Liver (tissue), 9 donors: Measurements from ENCODE around the gene RAD51AP2. TPM values are rescaled to one million over a fixed set of nuclear protein-coding genes. Genes with fewer than 3 reads are reported as not detected.
A peak's percentile ranks its signal among the peaks of the same experiment; 100 is the strongest.

Source experiments
- DNase-seq: peaks from one replicate; pipeline ENCODE4 v3.0.0-alpha.2; 2017; ENCODE audit warnings: low spot score
- H3K27ac ChIP-seq, 2 donors: one replicate each; pipeline ENCODE4 v1.7.0; 2013; ENCODE audit warnings: inconsistent platforms in 2 of 2, low read length in 2 of 2, control low read depth in 1 of 2, low read depth in 1 of 2, mild to moderate bottlenecking in 1 of 2
- H3K27me3 ChIP-seq, 4 donors: one replicate each; pipeline versions ENCODE4 v1.6.1 to v1.7.0; 2013; ENCODE audit warnings: low read length in 3 of 4, inconsistent platforms in 1 of 4, mild to moderate bottlenecking in 1 of 4, moderate library complexity in 1 of 4; ENCODE audit not compliant: control insufficient read depth in 4 of 4, insufficient read depth in 4 of 4
- H3K36me3 ChIP-seq, 4 donors: one replicate each; pipeline versions ENCODE4 v1.6.1 to v1.7.0; 2013; ENCODE audit warnings: low read length in 3 of 4, mild to moderate bottlenecking in 3 of 4, low read depth in 1 of 4, moderate library complexity in 1 of 4; ENCODE audit not compliant: control insufficient read depth in 4 of 4, insufficient read depth in 3 of 4
- H3K4me1 ChIP-seq, 4 donors: one replicate each; pipeline versions ENCODE4 v1.6.1 to v1.7.0; 2013; ENCODE audit warnings: low read length in 3 of 4, mild to moderate bottlenecking in 3 of 4, moderate library complexity in 1 of 4; ENCODE audit not compliant: control insufficient read depth in 4 of 4, insufficient read depth in 4 of 4
- H3K4me3 ChIP-seq, 3 donors: one replicate each; pipeline versions ENCODE4 v1.6.1 to v1.7.0; 2013; ENCODE audit warnings: low read length in 3 of 3, control low read depth in 1 of 3, low read depth in 1 of 3, mild to moderate bottlenecking in 1 of 3
- H3K9ac ChIP-seq, 2 donors: one replicate each; pipeline ENCODE4 v1.7.0; 2013; ENCODE audit warnings: low read length in 2 of 2, mild to moderate bottlenecking in 2 of 2, moderate library complexity in 2 of 2, control low read depth in 1 of 2, low read depth in 1 of 2
- H3K9me3 ChIP-seq, 4 donors: one replicate each; pipeline versions ENCODE4 v1.6.1 to v1.7.0; 2013; ENCODE audit warnings: low read length in 3 of 4; ENCODE audit not compliant: control insufficient read depth in 4 of 4
- ATF3 ChIP-seq: IDR thresholded peaks from 2 replicates; pipeline ENCODE4 v1.6.1; 2016; ENCODE audit warnings: antibody characterized with exemption
- CTCF ChIP-seq: fragments of 150-350 bp; IDR thresholded peaks from 2 replicates; pipeline ENCODE4 v1.5.1; 2017; ENCODE audit warnings: improper control_type of control experiment, low read depth, low read length; ENCODE audit not compliant: missing input control
- EGR1 ChIP-seq, 2 donors: IDR thresholded peaks; 2 replicates each; pipeline ENCODE4 v1.6.1; 2016 to 2018; ENCODE audit warnings: antibody characterized with exemption in 2 of 2, low read depth in 2 of 2
- FOXA1 ChIP-seq: IDR thresholded peaks from 2 replicates; pipeline ENCODE4 v1.6.1; 2016; ENCODE audit warnings: antibody characterized with exemption
- FOXA2 ChIP-seq: IDR thresholded peaks from 2 replicates; pipeline ENCODE4 v1.6.1; 2016; ENCODE audit warnings: antibody characterized with exemption
- GABPA ChIP-seq, 2 donors: IDR thresholded peaks in 1 of 2; conservative IDR thresholded peaks in 1 of 2; 2 replicates each; pipeline ENCODE4 v1.6.1; 2016; ENCODE audit warnings: antibody characterized with exemption in 2 of 2, mild to moderate bottlenecking in 1 of 2, moderate library complexity in 1 of 2
- HNF4A ChIP-seq, 2 donors: conservative IDR thresholded peaks; 2 replicates each; pipeline ENCODE4 v1.6.1; 2016; ENCODE audit warnings: antibody characterized with exemption in 2 of 2, mild to moderate bottlenecking in 2 of 2
- HNF4G ChIP-seq: IDR thresholded peaks from 2 replicates; pipeline ENCODE4 v1.6.1; 2016; ENCODE audit warnings: antibody characterized with exemption
- JUND ChIP-seq, 2 donors: IDR thresholded peaks; 2 replicates each; pipeline ENCODE4 v1.6.1; 2016; ENCODE audit warnings: antibody characterized with exemption in 2 of 2
- MAX ChIP-seq: IDR thresholded peaks from 2 replicates; pipeline ENCODE4 v1.6.1; 2016; ENCODE audit warnings: antibody characterized with exemption
- NR2F2 ChIP-seq: IDR thresholded peaks from 2 replicates; pipeline ENCODE4 v1.6.1; 2016; ENCODE audit warnings: antibody characterized with exemption
- RAD21 ChIP-seq, 2 donors: IDR thresholded peaks; 2 replicates each; pipeline ENCODE4 v1.6.1; 2016; ENCODE audit warnings: antibody characterized with exemption in 2 of 2, mild to moderate bottlenecking in 2 of 2
- REST ChIP-seq: IDR thresholded peaks from 2 replicates; pipeline ENCODE4 v1.6.1; 2016; ENCODE audit warnings: antibody characterized with exemption, mild to moderate bottlenecking
- RXRA ChIP-seq, 2 donors: IDR thresholded peaks; 2 replicates each; pipeline ENCODE4 v1.6.1; 2017 to 2018; ENCODE audit warnings: antibody characterized with exemption in 2 of 2, mild to moderate bottlenecking in 1 of 2
- SP1 ChIP-seq: IDR thresholded peaks from 2 replicates; pipeline ENCODE4 v1.6.1; 2018; ENCODE audit warnings: antibody characterized with exemption, mild to moderate bottlenecking
- TAF1 ChIP-seq: conservative IDR thresholded peaks from 2 replicates; pipeline ENCODE4 v1.6.1; 2016; ENCODE audit warnings: antibody characterized with exemption, mild to moderate bottlenecking
- YY1 ChIP-seq: IDR thresholded peaks from 2 replicates; pipeline ENCODE4 v1.6.1; 2016; ENCODE audit warnings: antibody characterized with exemption, mild to moderate bottlenecking
- ZBTB33 ChIP-seq: IDR thresholded peaks from 2 replicates; pipeline ENCODE4 v1.6.1; 2016; ENCODE audit warnings: antibody characterized with exemption
- WGBS: extraction: QIAGEN DNeasy Blood & Tissue Kit; methylation state at CpG from one replicate; pipeline ENCODE4 v1.1.7; 2013; 5-methylcytosine and 5-hydroxymethylcytosine counted together
- polyA plus RNA-seq, 2 donors: library from polyadenylated mRNA; stranded (reverse) in 1 of 2; unstranded in 1 of 2; fragments of 200-250 nt in 1 of 2; fragments of >200 nt in 1 of 2; fragmentation: Nextera tagmentation in 1 of 2; extraction: Ambion mirVana in 1 of 2; gene quantifications; one replicate each; pipeline versions ENCODE4 v1.2.1 to v1.2.3, GENCODE V29; 2013 to 2015
- total RNA-seq, 2 donors: library from RNA; depleted of rRNA; stranded (reverse); fragments of >200 nt; gene quantifications; one replicate each; pipeline ENCODE4 v1.2.3, GENCODE V29; 2014
- donor health status: healthy.
- donor health status: healthy.
- donor health status: healthy.
- donor health status: healthy.
- donor health status: healthy.

The RAD51AP2 gene
- total and polyA plus RNA-seq, 4 donors, result 0.02 to 0.25 (median 0.11) TPM

- H3K4me1 ChIP-seq, result peaks cover 5 to 19% (median 6%) of the 10 kb centered on the region in 4 donors
- WGBS, result 53% methylated on average over 2 of the region's 2 CpGs
- H3K27me3 ChIP-seq, result no peaks in the 10 kb centered on the region
- no peaks in the 10 kb centered on the region for H3K9me3 ChIP-seq
- TF ChIP-seq HNF4A (conservative IDR thresholded peaks at IDR 0.05) (peak; percentile 85 to 91), YY1 (peak; percentile 38), RAD21 (IDR thresholded peaks at IDR 0.05) (peak; percentile 29 to 49), EGR1 (IDR thresholded peaks at IDR 0.05; ENCODE audit: low read depth in 2 of 2) (no peak), REST (peak; percentile 40), NR2F2 (no peak), SP1 (peak; percentile 73), ATF3 (peak; percentile 82), TAF1 (no peak), HNF4G (peak; percentile 56), RXRA (IDR thresholded peaks at IDR 0.05) (peak; percentile 43 to 65), FOXA2 (peak; percentile 53), ZBTB33 (no peak), FOXA1 (no peak), CTCF (no peak), JUND (IDR thresholded peaks at IDR 0.05) (peak; percentile 91 to 96), GABPA (IDR thresholded peaks at IDR 0.05 in 1 of 2, conservative IDR thresholded peaks at IDR 0.05 in 1 of 2) (no peak), MAX (peak; percentile 14)
- DNase-seq, result no peak
- no peaks in the 10 kb centered on the region for H3K36me3 ChIP-seq
- no peak overlapping the region for H3K9ac ChIP-seq
- H3K4me3 ChIP-seq, result no peak overlapping the region
- H3K27ac ChIP-seq, result no peak overlapping the region
These were observed 38.4 kb downstream of the RAD51AP2 start for GRCh38 chr2:17479875-17480274.
